Gastrocnemius medialis (tissue), 4 donors: ENCODE results near the gene DENND2D. TPM values are rescaled to one million over a fixed set of nuclear protein-coding genes. Genes with fewer than 3 reads are reported as not detected.
"Not testable (repeated sequence)": the region's sequence is repeated elsewhere in the genome, so short reads cannot be mapped to it uniquely, and the experiment has no call there.

Source experiments
- ATAC-seq, 2 donors: fragments of 150-250 bp; one replicate each; pipeline ENCODE4 v1.9.1; 2016
- DNase-seq, 2 donors: peaks; one replicate each; pipeline ENCODE4 v3.0.0-alpha.2; 2019
- H3K27ac ChIP-seq, 4 donors: fragments of 200-600 bp; sonication (generic); 1 replicate in 1 of 4; 2 replicates in 3 of 4; pipeline ENCODE4 v1.5.1; 2016 to 2018; ENCODE audit warnings: mild to moderate bottlenecking in 2 of 4, moderate library complexity in 1 of 4
- H3K27me3 ChIP-seq, 3 donors: fragments of 200-600 bp; sonication (generic) in 2 of 3; 1 replicate in 1 of 3; 2 replicates in 2 of 3; pipeline versions ENCODE4 v1.5.1 to v1.6.0; 2016 to 2019; ENCODE audit warnings: mild to moderate bottlenecking in 1 of 3, moderate library complexity in 1 of 3
- H3K36me3 ChIP-seq, 2 donors: fragments of 200-600 bp; sonication (generic) in 1 of 2; one replicate each; pipeline ENCODE4 v1.5.1; 2017 to 2018
- H3K4me1 ChIP-seq, 2 donors: fragments of 200-600 bp; sonication (generic) in 1 of 2; one replicate each; pipeline ENCODE4 v1.5.1; 2016 to 2017; ENCODE audit warnings: mild to moderate bottlenecking in 2 of 2
- H3K4me3 ChIP-seq, 4 donors: fragments of 200-600 bp; sonication (generic) in 3 of 4; 1 replicate in 1 of 4; 2 replicates in 3 of 4; pipeline ENCODE4 v1.5.1; 2016 to 2019; ENCODE audit warnings: mild to moderate bottlenecking in 2 of 4
- H3K9me3 ChIP-seq, 3 donors: fragments of 200-600 bp; sonication (generic) in 2 of 3; 1 replicate in 1 of 3; 2 replicates in 2 of 3; pipeline ENCODE4 v1.5.1; 2016 to 2019
- POLR2A ChIP-seq, 2 donors: fragments of 450-650 bp; IDR thresholded peaks; one replicate each; pipeline ENCODE4 v1.6.1; 2017; ENCODE audit warnings: antibody characterized with exemption in 2 of 2, mild to moderate bottlenecking in 2 of 2, moderate library complexity in 2 of 2
- in situ Hi-C, 4 donors: fragments of 200-750 bp; cut with MboI; loops; one replicate each; pipeline versions ENCODE4 v1.15.0 to v1.8.0; 2017; ENCODE audit warnings: low sequenced_read_pairs in 4 of 4
- intact Hi-C: fragments of 100-400 bp; cut with DNase I; formaldehyde crosslinking; loops from one replicate; pipeline ENCODE4 v1.15.1; 2023; ENCODE audit warnings: low total_unique reads
- total RNA-seq, 4 donors: library from RNA; depleted of rRNA; stranded (reverse); fragments of >200 nt; gene quantifications; one replicate each; pipeline versions ENCODE4 v1.1.0 to v1.2.3, GENCODE V29; 2016
- TF ChIP-seq, protein P1 (sequence below), 5 experiments: fragments of 450-650 bp in 3 of 5; fragments of 200-600 bp in 2 of 5; sonication (generic) in 2 of 5; IDR thresholded peaks in 4 of 5; conservative IDR thresholded peaks in 1 of 5; 1 replicate in 4 of 5; 2 replicates in 1 of 5; pipeline ENCODE4 v1.5.1; 2016 to 2019; ENCODE audit warnings: antibody characterized with exemption in 5 of 5, mild to moderate bottlenecking in 3 of 5, moderate library complexity in 3 of 5

DENND2D gene
- total RNA-seq, 4 donors from 2014 or later = 0.19 to 1.2 (median 0.88) TPM

DNA sequence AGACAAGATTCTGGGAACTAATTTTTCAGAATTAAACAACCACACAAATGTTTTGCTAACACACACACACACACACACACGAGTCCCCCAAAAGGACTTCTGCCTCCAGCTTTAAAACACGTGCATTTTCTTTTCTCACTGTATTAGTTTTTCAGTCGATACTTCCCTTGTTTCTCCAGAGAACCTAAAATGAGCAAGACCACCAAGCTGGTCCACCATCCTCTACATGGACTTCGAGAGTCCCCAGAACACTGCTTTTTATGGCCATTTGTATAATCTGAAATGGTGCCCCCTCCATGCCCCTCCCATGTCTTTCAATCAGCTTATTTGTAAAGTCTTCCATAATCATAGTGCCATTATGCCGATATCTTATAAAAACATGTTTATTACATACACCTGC lies 16.3 kb upstream of the DENND2D start:
- ATAC-seq (no peak), DNase-seq (no peak)
- no peaks in the 10 kb centered on the region for H3K27me3 ChIP-seq
- no peak overlapping the region for H3K4me3 ChIP-seq
- no peak for TF ChIP-seq POLR2A (IDR thresholded peaks at IDR 0.05)
- TF ChIP-seq, protein P1, sequence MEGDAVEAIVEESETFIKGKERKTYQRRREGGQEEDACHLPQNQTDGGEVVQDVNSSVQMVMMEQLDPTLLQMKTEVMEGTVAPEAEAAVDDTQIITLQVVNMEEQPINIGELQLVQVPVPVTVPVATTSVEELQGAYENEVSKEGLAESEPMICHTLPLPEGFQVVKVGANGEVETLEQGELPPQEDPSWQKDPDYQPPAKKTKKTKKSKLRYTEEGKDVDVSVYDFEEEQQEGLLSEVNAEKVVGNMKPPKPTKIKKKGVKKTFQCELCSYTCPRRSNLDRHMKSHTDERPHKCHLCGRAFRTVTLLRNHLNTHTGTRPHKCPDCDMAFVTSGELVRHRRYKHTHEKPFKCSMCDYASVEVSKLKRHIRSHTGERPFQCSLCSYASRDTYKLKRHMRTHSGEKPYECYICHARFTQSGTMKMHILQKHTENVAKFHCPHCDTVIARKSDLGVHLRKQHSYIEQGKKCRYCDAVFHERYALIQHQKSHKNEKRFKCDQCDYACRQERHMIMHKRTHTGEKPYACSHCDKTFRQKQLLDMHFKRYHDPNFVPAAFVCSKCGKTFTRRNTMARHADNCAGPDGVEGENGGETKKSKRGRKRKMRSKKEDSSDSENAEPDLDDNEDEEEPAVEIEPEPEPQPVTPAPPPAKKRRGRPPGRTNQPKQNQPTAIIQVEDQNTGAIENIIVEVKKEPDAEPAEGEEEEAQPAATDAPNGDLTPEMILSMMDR (IDR thresholded peaks at IDR 0.05 in 4 of 5, conservative IDR thresholded peaks at IDR 0.05 in 1 of 5) = no peak
- no peaks in the 10 kb centered on the region for H3K36me3 ChIP-seq
- H3K4me1 ChIP-seq = no peaks in the 10 kb centered on the region
- H3K9me3 ChIP-seq = no peaks in the 10 kb centered on the region
- in situ Hi-C loops = no loop called here
- H3K27ac ChIP-seq = no peak overlapping the region
- intact Hi-C loops = no loop called here

DNA sequence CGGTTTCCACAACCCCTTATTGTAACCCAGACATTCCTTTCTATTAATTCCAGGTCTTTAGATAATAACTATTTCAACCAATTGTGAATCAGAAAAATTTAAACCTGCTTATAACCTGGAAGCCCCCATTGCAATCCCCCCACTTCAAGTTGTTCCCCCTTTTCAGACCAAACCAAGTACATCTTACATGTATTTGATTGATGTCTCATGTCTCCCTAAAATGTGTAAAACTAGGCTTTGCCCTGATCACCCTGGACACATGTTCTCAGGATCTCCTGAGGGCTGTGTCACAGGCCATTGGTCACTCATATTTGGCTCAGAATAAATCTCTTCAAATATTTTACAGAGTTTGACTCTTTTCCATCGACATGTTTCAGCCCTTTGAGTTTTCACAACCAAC lies 14.8 kb upstream of the DENND2D start:
- in situ Hi-C loops, H3K27me3 ChIP-seq, intact Hi-C loops, H3K9me3 ChIP-seq, H3K36me3 ChIP-seq, H3K4me3 ChIP-seq, DNase-seq, H3K4me1 ChIP-seq, H3K27ac ChIP-seq, ATAC-seq: not testable (repeated sequence)

DNA sequence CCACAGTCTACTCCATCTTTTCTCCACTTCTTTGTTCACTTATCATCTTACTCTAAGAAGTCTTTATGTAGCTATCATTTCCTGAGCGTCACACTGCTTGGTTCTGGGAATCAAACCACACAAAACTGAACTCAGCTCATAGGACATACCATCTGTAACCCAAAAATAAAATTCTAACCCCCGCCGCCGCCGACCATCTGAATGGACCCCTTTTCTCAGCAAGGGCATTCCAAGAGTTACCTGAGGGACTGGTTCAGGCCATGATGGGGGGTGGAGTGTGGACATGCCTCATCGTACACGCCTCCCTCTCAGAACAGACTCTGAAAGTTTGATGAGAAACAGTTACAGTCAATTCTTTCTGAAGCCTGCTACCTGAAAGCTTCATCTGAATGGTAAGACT lies 14.4 kb upstream of the DENND2D start:
- DNase-seq = no peak
- Histone ChIP-seq H3K27me3 (no peaks in the 10 kb centered on the region), H3K27ac (no peak overlapping the region), H3K4me1 (no peaks in the 10 kb centered on the region), H3K36me3 (no peaks in the 10 kb centered on the region), H3K4me3 (no peak overlapping the region), H3K9me3 (no peaks in the 10 kb centered on the region)
- TF ChIP-seq, protein P1 (IDR thresholded peaks at IDR 0.05 in 4 of 5, conservative IDR thresholded peaks at IDR 0.05 in 1 of 5) = no peak
- no peak for TF ChIP-seq POLR2A (IDR thresholded peaks at IDR 0.05)
- intact Hi-C loops (no loop called here), in situ Hi-C loops (no loop called here)
- no peak for ATAC-seq

DNA sequence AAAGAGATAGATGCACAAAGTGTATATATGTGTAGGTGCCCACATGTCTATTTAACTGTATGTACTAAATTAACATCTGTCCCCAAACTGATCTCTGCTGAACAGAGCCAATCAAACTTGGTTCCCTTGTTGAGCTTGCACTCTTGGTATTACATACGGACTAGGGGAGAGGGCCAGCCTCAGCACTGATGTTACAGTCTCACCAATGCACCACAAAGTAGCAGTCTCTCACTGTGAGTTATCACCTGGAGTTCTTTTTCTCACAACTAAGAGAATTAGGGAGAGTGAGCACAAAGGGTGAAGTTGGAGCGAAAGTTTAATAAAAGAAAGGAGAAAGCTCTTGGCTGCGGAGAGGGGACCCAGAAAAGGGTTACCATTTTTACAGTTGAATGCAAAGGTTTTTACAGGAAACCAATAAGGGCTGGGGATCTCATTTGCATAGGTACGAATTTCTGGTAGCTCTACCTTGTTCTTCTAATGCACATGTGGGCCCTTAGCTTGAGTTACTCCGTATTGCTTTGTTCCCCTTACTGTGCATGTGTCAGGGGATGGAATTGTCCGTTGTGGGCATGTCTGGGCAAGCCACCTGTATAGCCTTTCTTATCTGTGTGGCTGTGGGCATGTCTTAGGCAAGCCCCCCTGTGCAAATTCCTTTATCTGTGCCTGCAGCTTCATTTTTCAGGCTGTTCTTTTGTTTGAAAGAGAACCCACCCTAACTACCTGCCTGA lies 13.8 kb upstream of the DENND2D start:
- Histone ChIP-seq H3K27ac (no peak overlapping the region), H3K4me1 (no peaks in the 10 kb centered on the region), H3K27me3 (peaks cover 0 to 3% (median 0%) of the 10 kb centered on the region in 3 donors), H3K9me3 (no peaks in the 10 kb centered on the region), H3K4me3 (no peak overlapping the region), H3K36me3 (no peaks in the 10 kb centered on the region)
- in situ Hi-C loops = no loop called here
- intact Hi-C loops = no loop called here
- no peak for DNase-seq
- no peak for ATAC-seq
- TF ChIP-seq POLR2A (IDR thresholded peaks at IDR 0.05) = no peak
- TF ChIP-seq, protein P1 (IDR thresholded peaks at IDR 0.05 in 4 of 5, conservative IDR thresholded peaks at IDR 0.05 in 1 of 5) = no peak

DNA sequence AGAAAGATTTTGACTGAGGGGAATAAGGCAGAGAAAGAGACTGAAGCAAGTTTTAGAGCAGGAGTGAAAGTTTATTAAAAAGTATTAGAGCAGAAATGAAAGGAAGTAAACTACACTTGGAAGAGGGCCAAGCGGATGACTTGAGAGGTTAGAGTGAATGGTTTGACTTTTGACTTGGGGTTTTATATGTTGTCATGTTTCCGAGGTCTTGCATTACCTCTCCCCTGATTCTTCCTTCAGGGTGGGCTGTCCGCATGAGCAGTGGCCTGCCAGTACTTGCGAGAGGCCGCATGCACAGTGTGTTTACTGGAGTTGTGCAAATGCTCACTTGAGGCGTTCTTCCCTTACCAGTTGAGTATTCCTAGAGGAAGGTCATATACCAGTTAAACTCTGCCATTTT lies 13.0 kb upstream of the DENND2D start:
- H3K4me1 ChIP-seq = no peaks in the 10 kb centered on the region
- DNase-seq (no peak), ATAC-seq (no peak)
- H3K9me3 ChIP-seq = no peaks in the 10 kb centered on the region
- H3K36me3 ChIP-seq = no peaks in the 10 kb centered on the region
- H3K27me3 ChIP-seq = peaks cover 0 to 3% (median 2%) of the 10 kb centered on the region in 3 donors
- intact Hi-C loops (no loop called here), in situ Hi-C loops (no loop called here)
- no peak for TF ChIP-seq POLR2A (IDR thresholded peaks at IDR 0.05)
- TF ChIP-seq, protein P1 (IDR thresholded peaks at IDR 0.05 in 4 of 5, conservative IDR thresholded peaks at IDR 0.05 in 1 of 5) = no peak
- H3K4me3 ChIP-seq = no peak overlapping the region
- no peak overlapping the region for H3K27ac ChIP-seq
